HFF-Myc (cell line): ENCODE results near the gene MTTP.

Source experiments
- DNase-seq: peaks from one replicate; pipeline ENCODE4 v3.0.0-alpha.2; 2011; ENCODE audit warnings: low read depth; ENCODE audit errors: extremely low read depth
- H3K4me3 ChIP-seq: replicated peaks from 2 replicates; pipeline ENCODE4 v1.5.1; 2011; ENCODE audit warnings: low read depth, mild to moderate bottlenecking, control low read depth, low read length
- CTCF ChIP-seq: IDR thresholded peaks from 2 replicates; pipeline ENCODE4 v1.5.1; 2012; ENCODE audit warnings: mild to moderate bottlenecking, low read depth, low read length, control low read depth; ENCODE audit errors: missing control alignments

MTTP gene

GRCh38 chr4:99573735-99574368, 772 bp upstream of the MTTP start:
- TF ChIP-seq CTCF, result no peak
- DNase-seq, result no peak
- no peak overlapping the region for H3K4me3 ChIP-seq

DNA sequence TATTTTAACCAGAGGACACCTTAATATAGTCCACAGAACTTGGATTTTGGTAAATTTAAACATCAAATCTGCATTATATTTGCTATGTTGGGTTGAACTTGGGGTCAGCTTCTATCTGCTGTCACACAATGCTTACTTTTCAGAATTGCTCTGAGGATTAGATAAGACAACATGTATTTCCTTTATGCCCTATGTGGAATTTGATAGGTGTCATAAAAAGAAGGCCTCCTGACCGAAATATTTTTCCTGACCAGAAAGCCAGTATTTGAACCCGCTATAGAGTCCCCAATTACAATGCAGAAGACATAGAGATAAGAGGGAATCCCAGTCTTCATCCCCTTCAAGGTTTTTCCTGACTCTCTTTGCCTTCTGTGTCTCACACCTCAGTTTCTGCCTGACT, 4.1 kb downstream of the MTTP start:
- TF ChIP-seq CTCF, result no peak
- H3K4me3 ChIP-seq, result no peak overlapping the region

DNA sequence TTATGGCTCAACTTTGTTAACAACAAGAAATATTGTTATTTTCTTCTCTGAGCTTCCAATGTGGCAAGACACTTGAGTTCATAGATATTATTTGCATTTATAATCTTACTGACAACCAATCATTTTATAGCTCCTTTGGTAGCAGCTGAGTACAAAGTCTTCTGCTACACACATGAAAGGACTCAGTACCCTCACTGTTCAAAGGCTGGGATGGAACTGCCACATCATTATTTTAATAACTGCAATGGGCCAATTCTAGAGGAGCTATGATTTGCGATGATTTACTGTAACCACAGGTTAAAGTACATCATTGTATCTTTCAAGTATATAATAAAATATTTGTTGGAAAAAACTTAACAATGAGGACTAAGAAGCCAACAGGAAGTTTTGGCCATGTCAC, 10.9 kb downstream of the MTTP start:
- H3K4me3 ChIP-seq, result no peak overlapping the region
- no peak for DNase-seq
- no peak for TF ChIP-seq CTCF

More for the DNA sequence above, 4.1 kb downstream of the MTTP start:
- DNase-seq, result no peak

DNA sequence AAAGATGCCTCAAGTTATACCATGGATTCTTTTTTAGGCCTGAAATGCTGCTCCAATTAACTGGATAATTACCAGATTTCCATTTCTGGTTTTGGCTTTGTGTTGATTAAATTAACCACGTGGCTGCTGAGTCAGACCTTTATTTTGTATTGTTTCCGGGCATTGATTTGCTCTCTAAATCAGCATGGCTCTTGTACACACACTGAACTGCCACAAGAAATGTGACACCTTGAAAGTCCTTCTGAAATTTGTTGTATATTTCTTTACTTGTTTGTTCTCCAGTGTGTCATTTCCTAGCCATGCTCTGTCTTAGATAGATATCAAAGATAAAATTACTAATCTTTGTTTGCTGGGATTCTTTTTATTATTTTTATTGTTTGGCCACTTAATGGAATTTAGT, 11.7 kb downstream of the MTTP start:
- no peak for TF ChIP-seq CTCF
- DNase-seq, result no peak
- no peak overlapping the region for H3K4me3 ChIP-seq

DNA sequence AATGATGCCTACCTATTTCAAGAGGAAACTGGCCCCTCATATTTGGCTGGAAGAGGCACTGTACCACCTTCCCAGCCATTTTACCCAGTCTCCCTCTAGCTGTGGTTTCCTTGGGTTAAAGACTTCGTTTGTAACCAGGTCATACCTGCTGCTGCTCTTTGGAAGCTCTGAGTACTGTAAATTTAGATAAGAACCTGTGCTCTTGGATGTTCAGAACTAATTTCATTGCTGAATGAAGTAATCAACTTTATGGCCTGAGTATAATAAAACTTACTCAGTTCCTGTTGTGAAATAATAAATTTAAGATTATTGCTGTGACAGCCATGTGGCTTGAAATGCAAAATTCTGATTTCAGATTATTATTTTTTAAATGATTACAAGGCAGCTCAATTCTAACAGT, 12.2 kb downstream of the MTTP start:
- DNase-seq, result no peak
- no peak for TF ChIP-seq CTCF
- no peak overlapping the region for H3K4me3 ChIP-seq

DNA sequence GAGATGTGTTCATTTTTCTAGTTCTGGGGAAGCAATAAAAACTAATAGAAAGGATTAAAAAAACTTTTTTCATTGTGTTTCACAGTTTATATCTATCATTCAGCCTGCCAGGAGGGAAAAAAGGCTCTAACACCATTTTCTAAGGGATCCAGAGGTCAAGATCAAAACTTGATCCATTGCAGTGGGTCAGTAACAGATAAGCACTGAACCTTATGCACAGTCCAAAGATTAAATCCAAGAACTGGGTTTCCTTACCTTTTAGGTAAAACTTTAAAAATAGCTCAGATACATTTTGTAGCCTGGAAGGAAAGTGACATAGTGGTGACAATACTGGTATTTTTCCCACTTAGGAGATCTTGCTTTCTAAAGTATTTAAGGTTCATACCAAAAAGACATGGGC, 12.7 kb downstream of the MTTP start:
- no peak for DNase-seq
- no peak for TF ChIP-seq CTCF
- no peak overlapping the region for H3K4me3 ChIP-seq

- DNase-seq, result no peak
- H3K4me3 ChIP-seq, result no peak overlapping the region
- no peak for TF ChIP-seq CTCF
Observed at GRCh38 chr4:99587803-99588202, 13.2 kb downstream of the MTTP start.
